HG03108 (cell line): Measurements from ENCODE around the gene OR2K2.
"Not testable (repeated sequence)": the region's sequence is repeated elsewhere in the genome, so short reads cannot be mapped to it uniquely, and the experiment has no call there.

Source experiments
- ATAC-seq: cut with Tn5 transposase; IDR thresholded peaks from one replicate; pipeline ENCODE4 v1.9.1; 2021; ENCODE audit warnings: moderate library complexity; ENCODE audit not compliant: unreplicated experiment

OR2K2 gene

GRCh38 chr9:111298731-111299598 lies 31.1 kb downstream of the OR2K2 start:
- ATAC-seq = no peak

GRCh38 chr9:111298111-111298510 lies 31.9 kb downstream of the OR2K2 start:
- no peak for ATAC-seq

GRCh38 chr9:111297066-111297824 lies 32.8 kb downstream of the OR2K2 start:
- ATAC-seq = no peak

GRCh38 chr9:111294691-111295451 lies 35.2 kb downstream of the OR2K2 start:
- ATAC-seq = no peak

- ATAC-seq = no peak
Measured at GRCh38 chr9:111287127-111287526, 42.9 kb downstream of the OR2K2 start.

- no peak for ATAC-seq
Measured at GRCh38 chr9:111284703-111285102, 45.3 kb downstream of the OR2K2 start.

GRCh38 chr9:111282845-111283244 lies 47.2 kb downstream of the OR2K2 start:
- no peak for ATAC-seq

GRCh38 chr9:111280795-111281194 lies 49.2 kb downstream of the OR2K2 start:
- not testable (repeated sequence) for ATAC-seq
